ENCODE data around the gene PACSIN1. TPM values are rescaled to one million over a fixed set of nuclear protein-coding genes. Genes with fewer than 3 reads are reported as not detected.

Gene PACSIN1
- total RNA-seq, 1 experiment from 2014 or later = not detected

DNA sequence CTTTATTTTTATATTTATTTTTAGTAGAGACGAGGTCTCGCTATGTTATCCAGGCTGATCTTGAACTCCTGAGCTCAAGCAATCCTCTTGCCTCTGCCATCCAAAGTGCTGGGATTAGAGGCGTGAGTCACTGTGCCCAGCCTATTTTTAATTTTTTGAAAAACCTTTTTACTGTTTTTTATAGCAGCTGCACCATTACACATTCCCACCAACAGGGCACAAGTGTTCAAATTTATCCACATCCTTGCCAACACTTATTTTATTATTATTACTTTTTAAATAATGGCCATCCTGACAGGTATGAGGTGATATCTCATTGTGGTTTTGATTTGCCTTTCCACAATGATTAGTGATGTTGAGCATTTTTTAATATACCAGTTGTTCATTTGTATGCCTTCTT, 42.5 kb downstream of the PACSIN1 start:
- no peak for DNase-seq (ENCODE audit: low read depth in 1 of 2, low spot score in 2 of 2)
- Histone ChIP-seq H3K27me3 (replicated peaks) (peaks cover 2% of the 10 kb centered on the region; the same call in 1 of the 2 replicates), H3K4me3 (no peak overlapping the region), H3K4me1 (replicated peaks) (no peaks in the 10 kb centered on the region), H3K27ac (no peak overlapping the region), H3K36me3 (no peaks in the 10 kb centered on the region), H3K9me3 (replicated peaks) (0 out of 2 replicates have a peak, but pooled peaks cover 3% of the 10 kb centered on the region)

DNA sequence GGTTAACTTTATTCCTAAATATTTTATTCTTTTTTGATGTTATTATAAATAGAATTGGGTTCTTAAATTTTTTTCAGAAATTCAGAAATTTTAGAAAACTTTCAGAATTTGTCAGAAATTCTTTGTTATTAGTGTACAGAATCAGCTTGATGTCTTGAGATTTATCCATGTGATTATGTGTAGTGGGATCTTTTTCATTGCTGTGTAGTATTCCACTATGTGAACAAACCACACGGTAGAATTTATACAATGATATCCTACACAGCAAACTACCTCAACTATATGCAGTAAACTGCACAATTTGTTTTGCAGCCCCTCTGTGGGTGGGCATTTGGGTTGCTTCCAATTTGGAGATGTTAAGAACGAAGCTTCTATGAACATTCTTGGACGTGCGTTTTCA, 43.9 kb downstream of the PACSIN1 start:
- DNase-seq (ENCODE audit: low read depth in 1 of 2, low spot score in 2 of 2) = no peak
- no peaks in the 10 kb centered on the region for H3K36me3 ChIP-seq

DNA sequence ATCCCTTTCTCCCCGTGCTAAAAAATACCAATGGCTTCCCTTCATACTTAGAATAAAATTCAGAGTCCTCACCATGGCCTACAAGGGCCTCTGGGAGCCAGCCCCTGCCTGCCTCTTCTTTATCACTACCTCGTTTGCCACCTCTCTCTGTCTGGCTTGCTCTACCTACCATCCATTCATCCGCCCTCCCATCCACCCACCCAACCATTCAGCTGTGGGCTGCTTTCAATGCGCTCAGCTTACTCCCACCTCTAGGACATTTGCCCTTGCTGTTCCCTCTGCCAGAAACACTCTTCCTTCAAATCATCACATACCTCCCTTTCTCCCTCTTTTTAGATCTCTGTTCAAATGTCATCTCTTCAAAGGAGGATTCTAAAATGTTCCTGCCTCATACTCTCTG, 44.4 kb downstream of the PACSIN1 start:
- 0 out of 2 replicates have a peak, but pooled peaks cover 3% of the 10 kb centered on the region for H3K9me3 ChIP-seq (replicated peaks)
- no peak for DNase-seq (ENCODE audit: low read depth in 1 of 2, low spot score in 2 of 2)
- H3K27ac ChIP-seq = no peak overlapping the region
- H3K36me3 ChIP-seq = no peaks in the 10 kb centered on the region
- no peaks in the 10 kb centered on the region; the same call in 1 of the 2 replicates for H3K27me3 ChIP-seq (replicated peaks)
- H3K4me1 ChIP-seq (replicated peaks) = no peaks in the 10 kb centered on the region
- H3K4me3 ChIP-seq = no peak overlapping the region

More for the DNA sequence above, 43.9 kb downstream of the PACSIN1 start:
- Histone ChIP-seq H3K27ac (no peak overlapping the region), H3K4me1 (replicated peaks) (no peaks in the 10 kb centered on the region), H3K27me3 (replicated peaks) (no peaks in the 10 kb centered on the region; the same call in 1 of the 2 replicates), H3K4me3 (no peak overlapping the region), H3K9me3 (replicated peaks) (0 out of 2 replicates have a peak, but pooled peaks cover 3% of the 10 kb centered on the region)

DNA sequence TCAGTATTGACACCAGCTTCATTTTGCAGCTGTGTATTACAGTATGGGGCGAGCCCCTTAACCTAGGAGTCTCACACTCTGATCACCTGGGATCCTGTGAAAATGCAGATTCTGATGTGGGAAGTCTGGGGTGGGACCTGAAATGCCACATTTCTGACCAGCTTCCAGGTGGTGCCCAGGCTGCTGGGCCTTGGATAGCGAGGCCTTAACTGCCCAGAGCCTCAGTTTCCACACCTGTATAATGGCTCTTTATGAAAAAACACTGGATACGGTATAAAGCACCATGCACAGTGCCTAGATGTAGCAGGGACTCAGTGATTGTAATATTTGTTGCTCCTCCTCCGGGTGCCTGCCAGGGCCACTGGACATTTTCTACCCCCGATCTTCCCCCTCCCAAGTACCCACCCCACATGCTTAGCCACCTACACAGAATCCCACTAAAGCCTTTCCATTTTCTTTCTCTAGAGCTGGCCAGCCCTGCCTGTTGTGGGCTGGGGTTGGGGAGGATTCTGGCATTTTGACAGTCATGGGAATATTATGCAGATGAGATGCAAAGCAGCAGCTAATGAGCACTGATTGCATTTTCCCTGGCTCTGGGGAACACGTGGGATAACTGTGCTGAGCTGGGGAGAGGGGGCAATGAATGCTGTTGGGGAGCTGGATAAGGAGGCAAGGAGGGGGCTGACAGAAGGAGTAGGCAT, 45.5 kb downstream of the PACSIN1 start:
- Histone ChIP-seq H3K27me3 (replicated peaks) (no peaks in the 10 kb centered on the region; the same call in 1 of the 2 replicates), H3K4me3 (no peak overlapping the region), H3K36me3 (no peaks in the 10 kb centered on the region), H3K27ac (no peak overlapping the region), H3K4me1 (replicated peaks) (no peaks in the 10 kb centered on the region), H3K9me3 (replicated peaks) (0 out of 2 replicates have a peak, but pooled peaks cover 3% of the 10 kb centered on the region)
- DNase-seq (ENCODE audit: low read depth in 1 of 2, low spot score in 2 of 2) = no peak

GRCh38 chr6:34511915-34512737, 46.2 kb downstream of the PACSIN1 start:
- Histone ChIP-seq H3K27ac (no peak overlapping the region), H3K9me3 (replicated peaks) (0 out of 2 replicates have a peak, but pooled peaks cover 3% of the 10 kb centered on the region)
- no peak for DNase-seq (ENCODE audit: low read depth in 1 of 2, low spot score in 2 of 2)

DNA sequence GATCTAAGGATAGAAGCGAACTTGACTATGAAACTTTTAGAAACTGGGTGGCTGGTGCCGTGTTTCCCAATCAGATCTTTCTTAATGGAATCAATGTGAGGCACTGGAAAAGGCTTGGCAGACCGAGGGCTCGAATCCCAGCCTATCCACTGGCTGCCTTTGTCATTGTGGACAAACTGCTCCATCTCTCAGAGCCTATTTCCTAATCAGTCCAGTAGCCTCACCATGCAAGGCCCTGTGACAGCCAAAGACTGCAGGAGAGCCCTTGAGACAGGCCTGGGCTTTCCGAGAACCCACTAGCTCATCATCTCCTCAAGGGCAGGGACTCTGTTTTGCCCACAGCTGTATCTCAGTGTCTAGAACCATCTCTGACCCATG, 46.9 kb downstream of the PACSIN1 start:
- no peak overlapping the region for H3K4me3 ChIP-seq
- no peaks in the 10 kb centered on the region; the same call in 1 of the 2 replicates for H3K27me3 ChIP-seq (replicated peaks)
- H3K27ac ChIP-seq = no peak overlapping the region
- H3K36me3 ChIP-seq = no peaks in the 10 kb centered on the region
- H3K4me1 ChIP-seq (replicated peaks) = no peaks in the 10 kb centered on the region
- DNase-seq (ENCODE audit: low read depth in 1 of 2, low spot score in 2 of 2) = no peak
- H3K9me3 ChIP-seq (replicated peaks) = 0 out of 2 replicates have a peak, but pooled peaks cover 3% of the 10 kb centered on the region

More at GRCh38 chr6:34511915-34512737, 46.2 kb downstream of the PACSIN1 start:
- Histone ChIP-seq H3K36me3 (no peaks in the 10 kb centered on the region), H3K4me3 (no peak overlapping the region), H3K27me3 (replicated peaks) (no peaks in the 10 kb centered on the region; the same call in 1 of the 2 replicates), H3K4me1 (replicated peaks) (no peaks in the 10 kb centered on the region)

- Histone ChIP-seq H3K9me3 (replicated peaks) (0 out of 2 replicates have a peak, but pooled peaks cover 3% of the 10 kb centered on the region), H3K36me3 (no peaks in the 10 kb centered on the region), H3K27ac (no peak overlapping the region), H3K4me3 (no peak overlapping the region), H3K27me3 (replicated peaks) (no peaks in the 10 kb centered on the region; the same call in 1 of the 2 replicates), H3K4me1 (replicated peaks) (no peaks in the 10 kb centered on the region)
- no peak for DNase-seq (ENCODE audit: low read depth in 1 of 2, low spot score in 2 of 2)
Measured at GRCh38 chr6:34513646-34514045, 47.8 kb downstream of the PACSIN1 start.

- Histone ChIP-seq H3K27ac (no peak overlapping the region), H3K4me3 (no peak overlapping the region), H3K9me3 (replicated peaks) (0 out of 2 replicates have a peak, but pooled peaks cover 2% of the 10 kb centered on the region), H3K4me1 (replicated peaks) (no peaks in the 10 kb centered on the region), H3K27me3 (replicated peaks) (no peaks in the 10 kb centered on the region; the same call in 1 of the 2 replicates), H3K36me3 (no peaks in the 10 kb centered on the region)
- DNase-seq (ENCODE audit: low read depth in 1 of 2, low spot score in 2 of 2) = no peak
Measured at GRCh38 chr6:34514112-34514511, 48.2 kb downstream of the PACSIN1 start.

- Histone ChIP-seq H3K36me3 (no peaks in the 10 kb centered on the region), H3K4me1 (replicated peaks) (no peaks in the 10 kb centered on the region), H3K27me3 (replicated peaks) (no peaks in the 10 kb centered on the region; the same call in 1 of the 2 replicates), H3K4me3 (no peak overlapping the region), H3K27ac (no peak overlapping the region), H3K9me3 (replicated peaks) (no peaks in the 10 kb centered on the region)
- no peak for DNase-seq (ENCODE audit: low read depth in 1 of 2, low spot score in 2 of 2)
Measured at GRCh38 chr6:34514593-34515472, 49.0 kb downstream of the PACSIN1 start.

GRCh38 chr6:34515473-34516387, 49.9 kb downstream of the PACSIN1 start:
- no peak overlapping the region for H3K27ac ChIP-seq

DNA sequence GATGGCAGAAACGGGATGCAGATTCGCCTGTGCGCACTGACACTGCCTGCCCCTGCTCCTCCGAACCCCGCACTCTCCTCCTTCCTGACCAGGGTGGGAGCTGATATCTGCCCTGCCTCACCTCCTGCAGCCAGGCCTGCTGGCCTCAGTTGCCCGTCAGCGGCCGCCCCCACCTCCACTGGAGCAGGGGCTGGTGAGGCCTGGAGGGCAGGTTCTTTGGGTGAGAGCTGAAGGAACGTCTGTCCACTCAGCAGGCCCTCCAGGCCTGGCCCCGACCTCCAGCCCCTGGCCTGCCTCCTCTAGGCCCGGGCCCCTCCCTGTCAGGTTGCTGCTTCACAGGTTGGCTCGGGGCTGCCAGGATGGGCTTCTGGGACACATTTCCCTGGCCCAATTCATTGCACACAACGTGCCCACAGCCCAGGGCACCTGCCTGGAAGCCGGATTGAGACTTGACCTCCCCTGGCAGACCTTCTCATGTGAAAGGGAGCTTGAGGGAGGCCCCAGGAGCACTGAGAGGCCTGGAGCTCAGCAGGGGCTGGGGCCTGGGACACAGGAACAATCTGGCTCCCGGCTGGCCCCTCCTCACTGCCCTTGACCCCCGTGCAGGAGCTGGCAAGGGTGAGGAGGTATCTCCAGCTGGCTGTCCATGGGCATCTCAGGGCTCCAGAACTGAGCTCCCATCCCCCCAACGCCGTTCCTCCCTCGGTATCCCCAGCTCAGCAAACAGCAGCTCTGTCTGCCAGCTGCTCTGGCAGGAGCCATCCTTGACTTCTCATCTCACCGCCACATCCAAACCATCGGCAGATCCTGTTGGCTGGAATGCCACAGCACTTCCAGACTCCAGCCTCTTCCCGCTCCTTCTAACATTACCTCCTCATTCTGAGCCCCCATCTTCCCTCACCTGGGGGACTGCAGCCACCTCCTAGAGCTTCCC, 50.8 kb downstream of the PACSIN1 start:
- no peak for DNase-seq (ENCODE audit: low read depth in 1 of 2, low spot score in 2 of 2)
- H3K27me3 ChIP-seq (replicated peaks) = no peaks in the 10 kb centered on the region; the same call in 1 of the 2 replicates
- no peaks in the 10 kb centered on the region for H3K36me3 ChIP-seq
- no peaks in the 10 kb centered on the region for H3K4me1 ChIP-seq (replicated peaks)
- H3K27ac ChIP-seq = no peak overlapping the region
- no peak overlapping the region for H3K4me3 ChIP-seq
- H3K9me3 ChIP-seq (replicated peaks) = no peaks in the 10 kb centered on the region

More at GRCh38 chr6:34515473-34516387, 49.9 kb downstream of the PACSIN1 start:
- H3K9me3 ChIP-seq (replicated peaks) = no peaks in the 10 kb centered on the region
- H3K27me3 ChIP-seq (replicated peaks) = no peaks in the 10 kb centered on the region; the same call in 1 of the 2 replicates
- no peaks in the 10 kb centered on the region for H3K36me3 ChIP-seq
- no peaks in the 10 kb centered on the region for H3K4me1 ChIP-seq (replicated peaks)
- H3K4me3 ChIP-seq = no peak overlapping the region
- no peak for DNase-seq (ENCODE audit: low read depth in 1 of 2, low spot score in 2 of 2)

Measured in SJSA1 (cell line).